Left lung (tissue), 10 donors: ENCODE measurements around the gene WNT5B. TPM values are rescaled to one million over a fixed set of nuclear protein-coding genes. Genes with fewer than 3 reads are reported as not detected.

ENCODE experiments used
- ATAC-seq: fragments of 200-7000 bp; cut with Tn5 transposase; one replicate; pipeline ENCODE4 v1.9.1; 2020; ENCODE audit warnings: moderate library complexity
- DNase-seq, 4 donors: peaks; one replicate each; pipeline ENCODE4 v3.0.0-alpha.2; 2013 to 2020
- H3K27ac ChIP-seq, 2 donors: fragments of 200-600 bp; sonication (generic) in 1 of 2; one replicate each; pipeline versions ENCODE4 v1.5.0 to v1.8.0; 2020 to 2021
- H3K27me3 ChIP-seq, 2 donors: fragments of 200-600 bp; sonication (generic) in 1 of 2; one replicate each; pipeline versions ENCODE4 v1.5.0 to v1.8.0; 2020 to 2021
- H3K36me3 ChIP-seq, 2 donors: fragments of 200-600 bp; sonication (generic) in 1 of 2; one replicate each; pipeline versions ENCODE4 v1.5.0 to v1.8.0; 2020 to 2021
- H3K4me1 ChIP-seq, 2 donors: fragments of 200-600 bp; one replicate each; pipeline ENCODE4 v1.8.0; 2021
- H3K4me3 ChIP-seq, 2 donors: fragments of 200-600 bp; sonication (generic) in 1 of 2; one replicate each; pipeline versions ENCODE4 v1.5.0 to v1.8.0; 2020 to 2021; ENCODE audit warnings: mild to moderate bottlenecking in 1 of 2
- H3K9me3 ChIP-seq, 2 donors: fragments of 200-600 bp; sonication (generic) in 1 of 2; one replicate each; pipeline versions ENCODE4 v1.5.0 to v1.8.0; 2020 to 2021
- intact Hi-C, 2 donors: fragments of 100-400 bp; cut with DNase I; formaldehyde crosslinking; loops; one replicate each; pipeline versions ENCODE4 v1.11.2 to v1.14.2; 2022
- polyA plus RNA-seq, 6 donors: library from polyadenylated mRNA; unstranded; fragments of 120-200 nt; gene quantifications; one replicate each; pipeline ENCODE4 v1.2.1, GENCODE V29; 2013; ENCODE audit not compliant: insufficient read length in 6 of 6
- total RNA-seq, 2 donors: library from RNA; stranded (reverse); fragmentation: NEBNext Ultra II Directional; extraction: Animal tissue kit (Norgen Biotek cat#: 25700); gene quantifications; one replicate each; pipeline ENCODE4 v1.2.1, GENCODE V29; 2021
- TF ChIP-seq, protein P1 (sequence below), 2 donors: fragments of 200-600 bp; sonication (generic) in 1 of 2; IDR thresholded peaks; one replicate each; pipeline versions ENCODE4 v1.5.0 to v1.8.0; 2021; ENCODE audit warnings: antibody characterized with exemption in 2 of 2
- donor health status: DM: no; HTN: yes; CAD: no.
- donor health status: DM: no; HTN: no; CAD: no.

Gene WNT5B
- total and polyA plus RNA-seq, 8 donors: 3.3 to 8.8 (median 6.7) TPM

DNA sequence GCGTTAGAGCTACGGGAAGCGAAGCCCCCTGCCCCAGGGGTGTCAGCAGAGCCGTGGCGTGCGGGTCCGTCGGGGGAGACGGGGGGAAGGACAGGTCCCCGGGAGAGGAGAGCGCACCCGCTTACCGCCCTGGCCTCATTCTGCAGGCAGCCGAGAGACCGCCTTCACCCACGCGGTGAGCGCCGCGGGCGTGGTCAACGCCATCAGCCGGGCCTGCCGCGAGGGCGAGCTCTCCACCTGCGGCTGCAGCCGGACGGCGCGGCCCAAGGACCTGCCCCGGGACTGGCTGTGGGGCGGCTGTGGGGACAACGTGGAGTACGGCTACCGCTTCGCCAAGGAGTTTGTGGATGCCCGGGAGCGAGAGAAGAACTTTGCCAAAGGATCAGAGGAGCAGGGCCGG is 10.5 kb downstream of the WNT5B start:
- H3K4me3 ChIP-seq: peak overlapping the region in 1 of 2 donors; percentile 21
- peak; percentile 23 for ATAC-seq
- no peaks in the 10 kb centered on the region for H3K27me3 ChIP-seq
- no peaks in the 10 kb centered on the region for H3K9me3 ChIP-seq
- H3K4me1 ChIP-seq: peaks cover 0 to 24% of the 10 kb centered on the region in 2 donors
- DNase-seq: peak in 1 of 4 donors; percentile 86
- TF ChIP-seq, protein P1, sequence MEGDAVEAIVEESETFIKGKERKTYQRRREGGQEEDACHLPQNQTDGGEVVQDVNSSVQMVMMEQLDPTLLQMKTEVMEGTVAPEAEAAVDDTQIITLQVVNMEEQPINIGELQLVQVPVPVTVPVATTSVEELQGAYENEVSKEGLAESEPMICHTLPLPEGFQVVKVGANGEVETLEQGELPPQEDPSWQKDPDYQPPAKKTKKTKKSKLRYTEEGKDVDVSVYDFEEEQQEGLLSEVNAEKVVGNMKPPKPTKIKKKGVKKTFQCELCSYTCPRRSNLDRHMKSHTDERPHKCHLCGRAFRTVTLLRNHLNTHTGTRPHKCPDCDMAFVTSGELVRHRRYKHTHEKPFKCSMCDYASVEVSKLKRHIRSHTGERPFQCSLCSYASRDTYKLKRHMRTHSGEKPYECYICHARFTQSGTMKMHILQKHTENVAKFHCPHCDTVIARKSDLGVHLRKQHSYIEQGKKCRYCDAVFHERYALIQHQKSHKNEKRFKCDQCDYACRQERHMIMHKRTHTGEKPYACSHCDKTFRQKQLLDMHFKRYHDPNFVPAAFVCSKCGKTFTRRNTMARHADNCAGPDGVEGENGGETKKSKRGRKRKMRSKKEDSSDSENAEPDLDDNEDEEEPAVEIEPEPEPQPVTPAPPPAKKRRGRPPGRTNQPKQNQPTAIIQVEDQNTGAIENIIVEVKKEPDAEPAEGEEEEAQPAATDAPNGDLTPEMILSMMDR (IDR thresholded peaks at IDR 0.05): no peak
- H3K36me3 ChIP-seq: no peaks in the 10 kb centered on the region
- no peak overlapping the region for H3K27ac ChIP-seq
- intact Hi-C loops: loop anchor here in 1 of 2 donors (10.0 kb wide), 1 partner anchor 295 kb away; no protein-coding TSS in a partner anchor

DNA sequence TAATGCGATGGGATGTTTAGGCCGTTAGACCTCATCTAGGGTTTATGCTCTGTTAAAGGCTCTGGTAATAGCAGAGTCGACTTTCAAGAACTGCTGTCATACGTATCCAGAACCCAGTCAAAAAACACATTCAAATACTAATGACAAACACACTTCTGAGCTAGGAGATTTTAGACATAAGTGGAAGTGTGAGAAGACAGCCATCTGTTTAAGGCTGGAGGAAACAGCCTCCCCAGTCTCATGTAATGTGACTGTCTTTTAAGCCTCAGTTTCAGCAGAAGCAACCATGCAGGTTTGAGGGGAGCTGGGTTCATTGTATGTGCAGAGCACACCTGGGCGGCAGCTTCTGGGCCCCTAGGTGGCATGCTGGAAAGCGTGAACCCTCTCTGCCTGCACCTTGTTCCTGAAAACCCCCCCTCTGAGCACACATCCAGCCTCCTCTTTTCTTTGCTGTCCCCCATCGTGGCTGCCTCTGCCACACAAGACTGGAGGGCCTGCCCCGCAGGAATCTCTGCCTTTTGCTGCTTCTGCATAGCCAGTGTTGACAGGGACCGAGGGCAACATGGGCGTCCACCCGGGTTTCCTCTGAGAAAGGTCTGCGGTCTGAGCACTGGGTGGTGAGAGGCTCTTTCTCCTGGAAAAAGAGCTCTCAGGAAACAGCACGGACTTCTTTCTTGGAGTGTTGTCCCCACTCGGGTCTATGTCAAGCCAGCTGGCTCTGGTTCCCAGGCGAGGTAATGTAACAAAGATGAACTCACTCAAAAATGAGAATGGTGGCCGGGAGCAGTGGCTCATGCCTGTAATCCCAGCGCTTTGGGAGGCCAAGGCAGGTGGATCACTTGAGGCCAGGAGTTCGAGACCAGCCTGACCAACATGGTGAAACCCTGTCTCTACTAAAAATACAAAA is 11.6 kb downstream of the WNT5B start:
- intact Hi-C loops: loop anchor here in 1 of 2 donors (10.0 kb wide), 1 partner anchor 294 kb away; no protein-coding TSS in a partner anchor
- TF ChIP-seq, protein P1 (IDR thresholded peaks at IDR 0.05): no peak
- no peak overlapping the region for H3K27ac ChIP-seq
- no peaks in the 10 kb centered on the region for H3K27me3 ChIP-seq
- DNase-seq (no peak), ATAC-seq (no peak)
- peaks cover 0 to 21% of the 10 kb centered on the region in 2 donors for H3K4me1 ChIP-seq
- H3K36me3 ChIP-seq: no peaks in the 10 kb centered on the region
- peak overlapping the region in 1 of 2 donors; percentile 21 for H3K4me3 ChIP-seq
- no peaks in the 10 kb centered on the region for H3K9me3 ChIP-seq

DNA sequence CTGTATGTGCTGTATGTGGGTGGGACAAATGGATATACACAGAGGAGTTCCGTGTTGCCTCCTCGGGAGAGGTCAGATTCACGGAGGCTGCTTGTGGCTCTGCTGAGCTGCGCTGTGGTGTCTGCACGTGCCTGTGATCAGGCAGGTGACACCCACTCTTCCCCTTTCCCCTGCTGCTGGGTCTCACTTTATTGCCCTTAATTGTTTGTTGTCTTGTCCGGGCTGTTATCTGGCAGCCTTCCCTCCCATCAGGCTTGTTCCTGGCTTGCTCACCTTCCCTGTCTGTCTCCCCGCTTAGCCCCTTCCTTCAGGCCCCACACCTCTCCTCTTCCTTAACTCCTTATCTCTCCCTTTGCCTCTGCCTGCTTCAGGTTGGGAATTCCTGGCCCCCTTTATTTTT is 13.5 kb downstream of the WNT5B start:
- ATAC-seq (no peak), DNase-seq (no peak)
- H3K27me3 ChIP-seq: no peaks in the 10 kb centered on the region
- TF ChIP-seq, protein P1 (IDR thresholded peaks at IDR 0.05): no peak
- no peaks in the 10 kb centered on the region for H3K36me3 ChIP-seq
- intact Hi-C loops: loop anchor here in 1 of 2 donors (10.0 kb wide), 1 partner anchor 292 kb away; no protein-coding TSS in a partner anchor
- H3K4me1 ChIP-seq: peaks cover 0 to 22% of the 10 kb centered on the region in 2 donors
- H3K27ac ChIP-seq: no peak overlapping the region
- H3K4me3 ChIP-seq: no peak overlapping the region
- H3K9me3 ChIP-seq: no peaks in the 10 kb centered on the region

DNA sequence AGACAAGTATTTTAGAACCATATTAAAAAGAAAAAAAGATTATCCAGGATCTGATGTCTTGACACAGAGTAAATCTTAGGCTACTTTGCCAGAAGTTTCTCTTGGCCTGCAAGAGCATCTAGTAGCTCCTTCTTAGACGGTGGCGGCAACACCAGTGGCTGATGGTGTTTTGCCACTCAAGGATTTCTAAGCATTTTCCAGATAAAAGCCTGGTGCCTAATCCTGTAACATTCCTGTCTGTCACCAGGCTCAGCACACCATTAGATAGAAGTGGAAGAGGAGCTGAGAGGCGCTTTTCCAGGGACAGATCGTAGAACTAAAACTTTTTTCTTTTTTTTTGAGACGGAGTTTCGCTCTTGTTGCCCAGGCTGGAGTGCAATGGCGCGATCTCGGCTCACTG is 14.0 kb downstream of the WNT5B start:
- no peaks in the 10 kb centered on the region for H3K36me3 ChIP-seq
- DNase-seq: no peak
- no peak for ATAC-seq
- no peaks in the 10 kb centered on the region for H3K9me3 ChIP-seq
- H3K27me3 ChIP-seq: no peaks in the 10 kb centered on the region
- intact Hi-C loops: loop anchor here in 1 of 2 donors (10.0 kb wide), 1 partner anchor 292 kb away; no protein-coding TSS in a partner anchor
- H3K4me3 ChIP-seq: no peak overlapping the region
- no peak overlapping the region for H3K27ac ChIP-seq
- H3K4me1 ChIP-seq: peaks cover 0 to 22% of the 10 kb centered on the region in 2 donors
- TF ChIP-seq, protein P1 (IDR thresholded peaks at IDR 0.05): no peak

DNA sequence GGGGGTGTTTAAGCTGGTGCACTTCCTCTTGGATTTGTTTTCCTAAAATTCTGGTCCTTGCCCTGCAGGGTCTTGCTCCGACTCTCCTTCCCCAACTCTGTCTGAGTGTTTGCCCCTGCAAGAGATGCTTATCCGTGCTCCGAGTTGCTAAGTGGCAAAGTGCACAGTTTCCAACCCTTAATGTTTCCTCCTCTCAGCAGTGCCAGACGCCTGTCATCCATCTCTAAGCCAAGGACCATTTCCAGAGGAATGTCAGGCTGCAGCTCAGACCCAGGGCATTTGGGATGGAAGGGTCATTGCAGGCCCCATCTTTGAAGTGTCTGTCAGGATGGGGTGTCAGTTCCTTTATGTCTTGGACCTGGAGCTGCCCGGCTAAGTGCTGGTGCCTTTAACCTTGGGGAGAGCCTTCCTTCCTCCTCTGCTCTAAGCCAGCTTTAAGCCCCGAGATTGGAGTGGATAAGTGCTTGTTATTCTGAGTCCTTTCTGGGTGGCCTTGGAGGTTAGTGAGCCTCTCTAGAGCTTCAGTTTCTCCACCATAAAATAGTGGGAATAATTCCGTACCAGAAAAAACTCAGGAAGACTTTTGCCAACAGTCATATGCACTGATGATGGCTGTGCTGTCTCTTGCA is 15.0 kb downstream of the WNT5B start:
- H3K27ac ChIP-seq: no peak overlapping the region
- no peak for DNase-seq
- H3K36me3 ChIP-seq: no peaks in the 10 kb centered on the region
- H3K9me3 ChIP-seq: no peaks in the 10 kb centered on the region
- TF ChIP-seq, protein P1 (IDR thresholded peaks at IDR 0.05): no peak
- intact Hi-C loops: loop anchor here in 1 of 2 donors (10.0 kb wide), 1 partner anchor 291 kb away; no protein-coding TSS in a partner anchor
- no peaks in the 10 kb centered on the region for H3K27me3 ChIP-seq
- no peak overlapping the region for H3K4me3 ChIP-seq
- ATAC-seq: no peak
- H3K4me1 ChIP-seq: peaks cover 0 to 22% of the 10 kb centered on the region in 2 donors
